ENCODE data around the gene PDX1. TPM values are rescaled to one million over a fixed set of nuclear protein-coding genes. Genes with fewer than 3 reads are reported as not detected.

Gene PDX1
- total RNA-seq, 1 donor from 2014 or later: not detected

DNA sequence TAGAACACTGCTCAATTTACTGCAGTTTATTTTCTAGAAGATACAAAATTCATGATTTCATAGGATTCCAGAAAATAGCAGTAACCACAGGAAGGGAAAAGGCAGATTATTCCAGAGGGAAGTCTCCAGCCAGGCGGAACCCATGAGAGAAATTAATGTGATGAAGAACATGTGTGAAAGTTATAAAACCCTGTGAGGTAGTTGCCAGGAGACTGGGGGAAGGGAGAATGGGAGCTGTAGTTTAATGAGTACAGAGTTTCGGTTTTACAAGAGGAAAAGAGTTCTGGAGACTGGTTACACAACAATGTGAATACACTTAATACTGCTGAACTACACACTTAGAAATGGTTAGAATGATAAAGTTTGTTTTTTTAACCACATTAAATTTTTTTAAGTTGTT, 14.2 kb upstream of the PDX1 start:
- no peak for DNase-seq (ENCODE audit: extremely low spot score, unreplicated experiment)
- H3K4me3 Mint-ChIP-seq (ENCODE audit: unreplicated experiment): no peak overlapping the region
- H3K27ac Mint-ChIP-seq (ENCODE audit: unreplicated experiment): no peak overlapping the region
- peaks cover 64% of the 10 kb centered on the region for H3K27me3 Mint-ChIP-seq (ENCODE audit: unreplicated experiment)
- H3K4me1 Mint-ChIP-seq (ENCODE audit: unreplicated experiment): no peaks in the 10 kb centered on the region
- H3K36me3 Mint-ChIP-seq (ENCODE audit: unreplicated experiment): no peaks in the 10 kb centered on the region
- no peaks in the 10 kb centered on the region for H3K9me3 Mint-ChIP-seq (ENCODE audit: unreplicated experiment)
- TF ChIP-seq, protein P1, sequence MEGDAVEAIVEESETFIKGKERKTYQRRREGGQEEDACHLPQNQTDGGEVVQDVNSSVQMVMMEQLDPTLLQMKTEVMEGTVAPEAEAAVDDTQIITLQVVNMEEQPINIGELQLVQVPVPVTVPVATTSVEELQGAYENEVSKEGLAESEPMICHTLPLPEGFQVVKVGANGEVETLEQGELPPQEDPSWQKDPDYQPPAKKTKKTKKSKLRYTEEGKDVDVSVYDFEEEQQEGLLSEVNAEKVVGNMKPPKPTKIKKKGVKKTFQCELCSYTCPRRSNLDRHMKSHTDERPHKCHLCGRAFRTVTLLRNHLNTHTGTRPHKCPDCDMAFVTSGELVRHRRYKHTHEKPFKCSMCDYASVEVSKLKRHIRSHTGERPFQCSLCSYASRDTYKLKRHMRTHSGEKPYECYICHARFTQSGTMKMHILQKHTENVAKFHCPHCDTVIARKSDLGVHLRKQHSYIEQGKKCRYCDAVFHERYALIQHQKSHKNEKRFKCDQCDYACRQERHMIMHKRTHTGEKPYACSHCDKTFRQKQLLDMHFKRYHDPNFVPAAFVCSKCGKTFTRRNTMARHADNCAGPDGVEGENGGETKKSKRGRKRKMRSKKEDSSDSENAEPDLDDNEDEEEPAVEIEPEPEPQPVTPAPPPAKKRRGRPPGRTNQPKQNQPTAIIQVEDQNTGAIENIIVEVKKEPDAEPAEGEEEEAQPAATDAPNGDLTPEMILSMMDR (IDR thresholded peaks at IDR 0.05): no peak

DNA sequence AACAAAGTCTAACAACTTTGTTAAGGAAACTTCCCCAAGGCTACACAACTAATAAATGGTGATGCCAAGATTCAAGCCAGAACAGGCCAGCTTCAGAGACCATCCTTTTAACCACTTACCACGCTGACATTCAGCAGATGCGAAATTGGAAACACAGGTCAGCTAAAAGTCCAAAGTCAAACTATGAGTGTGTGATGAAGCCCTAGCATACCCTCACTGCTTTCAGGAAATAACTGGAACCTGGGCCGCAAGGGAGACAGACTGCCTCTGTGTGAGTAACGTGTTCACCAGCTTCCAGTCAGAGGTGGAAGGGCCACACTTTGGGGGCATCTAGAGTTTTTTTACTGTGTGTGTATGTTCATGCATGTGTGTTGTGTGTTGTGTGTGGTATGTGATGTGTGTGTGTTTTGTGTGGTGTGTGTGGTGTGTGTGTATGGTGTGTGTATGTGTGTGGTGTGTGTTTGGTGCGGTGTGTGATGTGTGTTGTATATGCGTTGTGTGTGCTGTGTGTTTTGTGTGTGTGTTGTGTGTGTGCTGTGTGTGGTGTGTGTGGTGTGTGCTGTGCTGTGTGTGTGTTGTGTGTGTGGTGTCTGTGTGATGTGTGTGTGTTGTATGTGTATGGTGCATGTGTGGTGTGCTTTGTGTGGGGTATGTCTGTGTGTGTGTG, 12.5 kb upstream of the PDX1 start:
- Mint-ChIP-seq H3K4me3 (ENCODE audit: unreplicated experiment) (no peak overlapping the region), H3K9me3 (ENCODE audit: unreplicated experiment) (no peaks in the 10 kb centered on the region), H3K27me3 (ENCODE audit: unreplicated experiment) (peaks cover 66% of the 10 kb centered on the region), H3K36me3 (ENCODE audit: unreplicated experiment) (no peaks in the 10 kb centered on the region), H3K27ac (ENCODE audit: unreplicated experiment) (no peak overlapping the region), H3K4me1 (ENCODE audit: unreplicated experiment) (no peaks in the 10 kb centered on the region)
- TF ChIP-seq, protein P1 (IDR thresholded peaks at IDR 0.05): no peak
- no peak for DNase-seq (ENCODE audit: extremely low spot score, unreplicated experiment)

DNA sequence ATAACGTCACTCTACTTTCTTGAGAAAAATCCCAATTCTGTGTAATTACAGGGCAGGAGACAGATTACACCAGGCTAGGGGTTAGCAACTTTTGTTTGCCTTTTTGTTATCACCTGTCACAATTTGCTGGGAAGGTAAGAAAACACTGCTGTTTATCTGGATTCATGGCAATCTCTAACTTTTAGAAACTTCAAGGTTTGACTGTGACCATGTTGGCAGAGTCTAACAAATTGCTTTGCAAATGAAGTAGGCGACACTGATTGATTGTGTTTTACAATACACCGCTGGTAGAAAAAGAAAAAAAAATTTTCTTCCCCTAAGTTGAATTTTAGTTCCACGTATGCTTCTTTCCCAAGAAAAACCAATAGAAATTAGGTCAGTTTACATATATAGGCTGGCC, 10.4 kb upstream of the PDX1 start:
- no peak overlapping the region for H3K4me3 Mint-ChIP-seq (ENCODE audit: unreplicated experiment)
- peaks cover 66% of the 10 kb centered on the region for H3K27me3 Mint-ChIP-seq (ENCODE audit: unreplicated experiment)
- no peaks in the 10 kb centered on the region for H3K4me1 Mint-ChIP-seq (ENCODE audit: unreplicated experiment)
- TF ChIP-seq, protein P1 (IDR thresholded peaks at IDR 0.05): no peak
- no peak for DNase-seq (ENCODE audit: extremely low spot score, unreplicated experiment)
- H3K27ac Mint-ChIP-seq (ENCODE audit: unreplicated experiment): no peak overlapping the region
- H3K36me3 Mint-ChIP-seq (ENCODE audit: unreplicated experiment): no peaks in the 10 kb centered on the region
- no peaks in the 10 kb centered on the region for H3K9me3 Mint-ChIP-seq (ENCODE audit: unreplicated experiment)

DNA sequence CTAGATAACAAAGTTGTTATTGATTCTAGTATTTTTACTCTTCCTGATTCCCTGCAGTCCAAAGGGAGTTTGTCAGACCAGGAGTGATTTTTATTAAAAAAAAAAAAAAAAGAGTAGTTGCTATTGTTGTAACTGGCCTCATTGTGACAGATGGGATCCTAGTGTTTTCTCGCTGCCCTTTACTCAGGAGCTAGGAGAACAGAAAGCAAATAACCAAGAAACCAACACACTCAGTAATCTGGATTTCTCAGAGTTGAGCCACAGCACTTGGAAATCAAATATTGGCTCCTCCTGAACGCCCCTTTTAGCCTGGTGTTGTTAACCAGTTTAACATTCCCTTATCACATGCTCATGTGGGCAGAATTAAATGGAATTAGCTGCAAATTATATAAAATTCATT, 8.3 kb upstream of the PDX1 start:
- H3K27me3 Mint-ChIP-seq (ENCODE audit: unreplicated experiment): peaks cover 72% of the 10 kb centered on the region
- TF ChIP-seq, protein P1 (IDR thresholded peaks at IDR 0.05): no peak
- no peak overlapping the region for H3K27ac Mint-ChIP-seq (ENCODE audit: unreplicated experiment)
- no peak overlapping the region for H3K4me3 Mint-ChIP-seq (ENCODE audit: unreplicated experiment)
- H3K9me3 Mint-ChIP-seq (ENCODE audit: unreplicated experiment): no peaks in the 10 kb centered on the region
- no peaks in the 10 kb centered on the region for H3K4me1 Mint-ChIP-seq (ENCODE audit: unreplicated experiment)
- no peak for DNase-seq (ENCODE audit: extremely low spot score, unreplicated experiment)
- no peaks in the 10 kb centered on the region for H3K36me3 Mint-ChIP-seq (ENCODE audit: unreplicated experiment)

DNA sequence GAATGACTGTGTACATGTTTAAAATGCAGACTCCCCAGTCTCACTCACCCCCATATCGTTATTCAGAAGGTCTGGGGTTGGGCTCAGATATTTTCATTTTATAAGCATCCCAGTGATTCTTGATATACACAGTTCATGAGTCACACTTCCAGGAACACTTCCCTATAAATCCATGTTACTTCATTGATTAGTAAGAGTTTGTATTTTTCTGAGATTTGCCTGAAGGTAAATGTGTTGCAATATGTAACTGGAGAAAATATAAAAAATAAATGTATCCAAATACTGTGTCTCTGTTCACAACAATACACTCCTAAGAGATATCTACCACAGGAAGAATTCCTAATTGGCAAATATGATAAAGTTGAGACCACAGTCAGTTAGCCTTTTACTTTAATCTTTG, 6.6 kb upstream of the PDX1 start:
- Mint-ChIP-seq H3K36me3 (ENCODE audit: unreplicated experiment) (no peaks in the 10 kb centered on the region), H3K27me3 (ENCODE audit: unreplicated experiment) (peaks cover 79% of the 10 kb centered on the region), H3K4me3 (ENCODE audit: unreplicated experiment) (no peak overlapping the region), H3K4me1 (ENCODE audit: unreplicated experiment) (peaks cover 6% of the 10 kb centered on the region), H3K9me3 (ENCODE audit: unreplicated experiment) (no peaks in the 10 kb centered on the region), H3K27ac (ENCODE audit: unreplicated experiment) (no peak overlapping the region)
- DNase-seq (ENCODE audit: extremely low spot score, unreplicated experiment): no peak
- TF ChIP-seq, protein P1 (IDR thresholded peaks at IDR 0.05): no peak
